ENCODE data around the gene ARHGAP8. TPM values are rescaled to one million over a fixed set of nuclear protein-coding genes. Genes with fewer than 3 reads are reported as not detected.

Gene ARHGAP8
- total RNA-seq, 1 experiment from 2014 or later, result not detected

DNA sequence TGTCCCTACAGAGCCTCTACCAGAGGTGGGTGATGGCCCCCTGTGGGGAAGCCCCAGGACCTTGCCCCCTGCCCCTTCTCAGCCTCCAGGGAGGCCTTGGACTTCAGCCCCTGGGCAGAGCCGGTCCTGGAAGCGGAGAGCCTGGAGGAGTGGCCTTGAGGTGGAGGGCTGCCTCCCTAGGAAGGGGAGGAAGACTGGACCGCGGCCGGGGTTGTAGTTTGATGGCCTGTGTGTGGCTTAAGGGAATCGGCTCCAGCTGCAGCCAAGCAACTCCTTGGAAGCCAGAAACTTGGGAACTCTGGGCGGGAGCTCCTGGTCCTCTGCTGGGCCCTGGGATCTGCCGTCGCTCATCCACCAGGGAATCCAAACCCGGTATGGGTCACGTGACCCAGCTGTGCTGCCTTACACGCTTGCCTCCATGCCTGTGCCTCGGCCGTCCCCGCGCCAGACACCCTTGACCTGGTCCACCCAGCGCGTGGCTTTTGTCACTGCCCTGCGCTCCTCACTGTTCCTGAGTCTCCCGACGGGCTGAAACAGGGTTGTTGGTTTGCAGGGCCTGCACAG, 23.5 kb upstream of the ARHGAP8 start:
- no peaks in the 10 kb centered on the region for H3K36me3 ChIP-seq (ENCODE audit: insufficient read depth, low read length)
- no peak overlapping the region for H2AFZ ChIP-seq (ENCODE audit: low read length)

DNA sequence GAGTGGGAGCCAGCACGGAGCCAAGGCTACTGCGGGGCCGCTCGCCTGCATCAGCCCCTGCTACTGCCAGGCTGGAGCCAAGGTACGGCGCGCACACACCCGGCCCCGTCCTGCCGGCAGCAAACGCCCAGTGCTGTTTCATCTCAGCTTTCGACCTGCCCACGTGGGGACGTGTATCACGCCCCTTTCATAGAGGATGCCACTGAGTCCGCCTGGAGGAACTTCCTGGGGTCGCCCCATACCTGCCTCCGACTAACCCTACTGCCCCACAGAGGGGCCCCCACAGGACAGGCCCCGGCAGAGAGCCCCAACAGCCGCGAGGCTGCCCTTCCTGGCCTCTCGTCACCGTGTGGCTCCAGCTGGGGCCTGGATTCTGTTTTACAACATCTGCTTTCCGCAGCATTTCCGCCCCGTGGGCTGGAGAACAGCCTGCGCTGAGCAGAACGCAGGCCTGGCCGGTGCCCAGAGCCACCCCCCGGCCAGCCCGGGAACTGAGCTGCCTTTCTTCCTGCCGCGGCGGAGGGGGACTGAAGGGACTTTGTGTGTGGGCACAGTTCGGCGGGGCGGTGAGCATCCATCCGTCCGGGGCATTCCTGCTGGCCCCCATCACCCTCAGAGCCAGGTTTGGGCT, 22.9 kb upstream of the ARHGAP8 start:
- no peak overlapping the region for H2AFZ ChIP-seq (ENCODE audit: low read length)
- no peaks in the 10 kb centered on the region for H3K27me3 ChIP-seq (ENCODE audit: low read length)
- no peak overlapping the region for H3K4me3 ChIP-seq (ENCODE audit: low read length)
- no peaks in the 10 kb centered on the region for H3K4me1 ChIP-seq (ENCODE audit: low read length)
- H3K36me3 ChIP-seq (ENCODE audit: insufficient read depth, low read length), result no peaks in the 10 kb centered on the region
- no peak overlapping the region for H3K27ac ChIP-seq (ENCODE audit: low read length)
- H3K9me3 ChIP-seq (ENCODE audit: low read length), result no peaks in the 10 kb centered on the region
- DNase-seq, result no peak
- H4K20me1 ChIP-seq (ENCODE audit: insufficient read depth, low read depth, low read length), result no peaks in the 10 kb centered on the region
- no peaks in the 10 kb centered on the region for H3K79me2 ChIP-seq (ENCODE audit: low read length)
- H3K9ac ChIP-seq (ENCODE audit: low read length), result no peak overlapping the region
- H3K4me2 ChIP-seq (ENCODE audit: low read depth, low read length, poor library complexity, severe bottlenecking), result no peak overlapping the region
- no peaks in the 10 kb centered on the region for H3K9me2 ChIP-seq (replicated peaks; ENCODE audit: insufficient read depth, low read length)

More for the DNA sequence above, 23.5 kb upstream of the ARHGAP8 start:
- Histone ChIP-seq H4K20me1 (ENCODE audit: insufficient read depth, low read depth, low read length) (no peaks in the 10 kb centered on the region), H3K4me3 (ENCODE audit: low read length) (no peak overlapping the region), H3K4me1 (ENCODE audit: low read length) (no peaks in the 10 kb centered on the region), H3K27ac (ENCODE audit: low read length) (no peak overlapping the region), H3K27me3 (ENCODE audit: low read length) (no peaks in the 10 kb centered on the region), H3K9me3 (ENCODE audit: low read length) (no peaks in the 10 kb centered on the region), H3K79me2 (ENCODE audit: low read length) (no peaks in the 10 kb centered on the region), H3K4me2 (ENCODE audit: low read depth, low read length, poor library complexity, severe bottlenecking) (no peak overlapping the region), H3K9ac (ENCODE audit: low read length) (no peak overlapping the region), H3K9me2 (replicated peaks; ENCODE audit: insufficient read depth, low read length) (no peaks in the 10 kb centered on the region)
- DNase-seq, result no peak

DNA sequence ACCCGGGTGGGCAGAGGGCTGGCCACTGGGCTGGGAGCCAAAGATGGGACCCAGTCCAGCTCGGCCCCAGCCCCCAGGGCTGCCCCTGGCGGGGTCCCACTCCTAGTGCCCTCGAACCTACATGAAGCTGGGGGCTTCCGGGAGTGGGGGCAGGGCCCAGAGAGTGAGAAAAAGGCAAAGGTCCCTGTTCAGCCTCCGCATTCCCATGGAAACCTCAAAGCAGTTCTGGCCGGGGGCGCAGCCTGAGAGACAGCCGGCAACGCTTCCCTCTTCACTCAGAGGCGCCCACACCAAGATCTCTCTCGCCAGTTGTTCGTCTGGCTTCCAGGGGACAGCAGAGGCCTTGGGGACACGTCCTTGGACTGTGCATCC, 22.4 kb upstream of the ARHGAP8 start:
- no peaks in the 10 kb centered on the region for H3K9me3 ChIP-seq (ENCODE audit: low read length)
- H3K4me3 ChIP-seq (ENCODE audit: low read length), result no peak overlapping the region
- no peaks in the 10 kb centered on the region for H4K20me1 ChIP-seq (ENCODE audit: insufficient read depth, low read depth, low read length)
- no peak overlapping the region for H3K27ac ChIP-seq (ENCODE audit: low read length)
- no peak overlapping the region for H2AFZ ChIP-seq (ENCODE audit: low read length)
- H3K9me2 ChIP-seq (replicated peaks; ENCODE audit: insufficient read depth, low read length), result no peaks in the 10 kb centered on the region
- no peak for DNase-seq
- no peak overlapping the region for H3K4me2 ChIP-seq (ENCODE audit: low read depth, low read length, poor library complexity, severe bottlenecking)
- no peak overlapping the region for H3K9ac ChIP-seq (ENCODE audit: low read length)
- H3K36me3 ChIP-seq (ENCODE audit: insufficient read depth, low read length), result no peaks in the 10 kb centered on the region
- H3K27me3 ChIP-seq (ENCODE audit: low read length), result no peaks in the 10 kb centered on the region
- H3K4me1 ChIP-seq (ENCODE audit: low read length), result no peaks in the 10 kb centered on the region
- H3K79me2 ChIP-seq (ENCODE audit: low read length), result no peaks in the 10 kb centered on the region

DNA sequence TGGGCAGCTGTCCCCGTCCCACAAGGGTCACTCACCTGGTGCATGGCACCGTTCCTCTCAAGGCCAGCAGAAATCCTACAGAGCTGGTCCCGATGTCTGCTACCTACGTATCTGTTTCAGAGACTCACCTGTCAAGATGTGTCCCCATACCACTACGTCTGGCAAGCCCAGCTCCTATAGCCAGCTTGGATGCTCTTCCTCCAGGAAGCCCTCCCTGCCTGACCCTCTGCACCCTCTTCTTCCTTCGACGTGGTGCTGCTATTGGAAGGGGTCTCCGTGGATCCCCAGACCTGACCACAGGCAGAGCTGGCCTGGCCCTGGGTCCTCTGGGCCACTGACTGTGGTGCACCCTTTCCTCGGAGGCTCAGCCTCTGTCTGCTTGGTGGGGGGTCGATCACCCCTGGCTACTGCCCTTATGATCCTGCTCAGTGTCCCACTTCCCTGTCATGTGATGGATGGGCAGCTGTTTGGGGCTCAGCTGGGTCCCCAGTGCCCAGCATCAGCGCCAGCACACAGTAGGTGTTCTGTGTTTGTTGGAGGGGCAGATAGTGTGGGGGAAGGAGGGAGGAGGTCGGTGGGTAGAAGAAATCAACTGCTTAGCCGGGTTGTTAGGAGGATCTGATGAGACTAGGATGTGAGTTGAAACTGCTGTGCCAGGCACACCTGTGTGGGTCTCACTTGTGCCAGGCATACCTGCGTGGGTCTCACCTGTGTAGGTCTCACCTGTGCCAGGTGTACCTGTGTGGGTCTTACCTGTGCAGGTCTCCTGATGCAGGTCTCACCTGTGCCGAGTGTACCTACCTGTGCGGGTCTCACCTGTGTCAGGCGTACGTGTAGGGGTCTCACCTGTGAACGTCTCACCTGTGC, 21.7 kb upstream of the ARHGAP8 start:
- Histone ChIP-seq H3K27ac (ENCODE audit: low read length) (no peak overlapping the region), H3K9me3 (ENCODE audit: low read length) (no peaks in the 10 kb centered on the region), H4K20me1 (ENCODE audit: insufficient read depth, low read depth, low read length) (no peaks in the 10 kb centered on the region), H3K9me2 (replicated peaks; ENCODE audit: insufficient read depth, low read length) (no peaks in the 10 kb centered on the region), H3K79me2 (ENCODE audit: low read length) (no peaks in the 10 kb centered on the region), H3K9ac (ENCODE audit: low read length) (no peak overlapping the region), H3K4me3 (ENCODE audit: low read length) (no peak overlapping the region), H3K4me1 (ENCODE audit: low read length) (no peaks in the 10 kb centered on the region), H3K4me2 (ENCODE audit: low read depth, low read length, poor library complexity, severe bottlenecking) (no peak overlapping the region), H2AFZ (ENCODE audit: low read length) (no peak overlapping the region), H3K27me3 (ENCODE audit: low read length) (no peaks in the 10 kb centered on the region), H3K36me3 (ENCODE audit: insufficient read depth, low read length) (no peaks in the 10 kb centered on the region)
- DNase-seq, result no peak

DNA sequence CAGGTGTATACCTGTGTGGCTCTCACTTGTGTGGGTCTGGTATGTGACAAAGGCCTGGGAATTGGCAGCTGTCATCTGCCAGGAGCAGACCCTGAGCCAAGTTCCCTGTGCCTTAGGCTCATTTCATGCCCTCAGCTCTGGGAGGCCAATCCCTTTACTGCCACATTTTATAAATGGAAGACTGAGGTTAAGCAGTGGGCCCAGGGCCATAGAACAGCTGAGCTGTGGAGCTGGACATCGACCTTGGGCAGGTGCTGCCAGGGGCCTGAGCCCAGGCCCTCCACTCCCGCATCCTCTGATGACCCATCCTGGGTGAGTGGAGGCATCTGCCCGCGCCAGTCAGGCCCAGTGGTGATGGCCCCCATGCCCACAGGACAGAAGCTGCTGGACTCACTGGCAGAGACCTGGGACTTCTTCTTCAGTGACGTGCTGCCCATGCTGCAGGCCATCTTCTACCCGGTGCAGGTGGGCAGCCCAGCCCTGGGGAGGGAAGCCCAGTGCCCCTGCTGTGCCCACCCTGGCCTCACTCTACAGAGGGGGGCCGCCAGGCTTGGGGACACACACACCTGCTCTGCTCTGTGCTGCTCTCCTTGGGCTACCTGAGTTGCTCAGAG, 20.9 kb upstream of the ARHGAP8 start:
- Histone ChIP-seq H4K20me1 (ENCODE audit: insufficient read depth, low read depth, low read length) (peaks cover 5% of the 10 kb centered on the region; the same call in 1 of the 2 replicates), H2AFZ (ENCODE audit: low read length) (no peak overlapping the region), H3K27me3 (ENCODE audit: low read length) (no peaks in the 10 kb centered on the region), H3K9me2 (replicated peaks; ENCODE audit: insufficient read depth, low read length) (no peaks in the 10 kb centered on the region), H3K9ac (ENCODE audit: low read length) (no peak overlapping the region), H3K27ac (ENCODE audit: low read length) (no peak overlapping the region), H3K79me2 (ENCODE audit: low read length) (no peaks in the 10 kb centered on the region), H3K4me1 (ENCODE audit: low read length) (no peaks in the 10 kb centered on the region), H3K9me3 (ENCODE audit: low read length) (no peaks in the 10 kb centered on the region), H3K36me3 (ENCODE audit: insufficient read depth, low read length) (no peaks in the 10 kb centered on the region), H3K4me2 (ENCODE audit: low read depth, low read length, poor library complexity, severe bottlenecking) (no peak overlapping the region), H3K4me3 (ENCODE audit: low read length) (no peak overlapping the region)
- no peak for DNase-seq

DNA sequence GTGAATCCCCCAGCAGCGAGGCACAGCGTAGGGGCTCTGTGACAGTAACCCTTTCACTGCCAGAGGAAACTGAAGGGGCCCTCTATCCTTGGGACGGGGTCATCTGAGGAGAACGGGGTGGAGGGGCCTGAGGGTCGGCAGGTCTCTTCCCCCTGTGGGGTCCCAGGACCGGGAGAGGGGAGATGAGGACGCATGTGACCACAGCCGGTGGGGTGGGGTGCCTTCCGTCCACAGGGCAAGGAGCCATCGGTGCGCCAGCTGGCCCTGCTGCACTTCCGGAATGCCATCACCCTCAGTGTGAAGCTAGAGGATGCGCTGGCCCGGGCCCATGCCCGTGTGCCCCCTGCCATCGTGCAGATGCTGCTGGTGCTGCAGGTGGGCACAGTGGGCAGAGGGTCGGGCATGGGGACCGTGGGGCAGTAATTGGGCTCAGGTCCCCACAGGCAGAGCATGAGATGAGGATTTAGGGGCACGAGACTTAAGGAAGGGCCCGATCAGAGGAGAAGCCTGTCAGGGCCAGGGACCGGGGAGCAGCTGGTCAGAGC, 20.3 kb upstream of the ARHGAP8 start:
- H3K4me2 ChIP-seq (ENCODE audit: low read depth, low read length, poor library complexity, severe bottlenecking), result no peak overlapping the region
- peaks cover 5% of the 10 kb centered on the region; the same call in 1 of the 2 replicates for H4K20me1 ChIP-seq (ENCODE audit: insufficient read depth, low read depth, low read length)
- no peaks in the 10 kb centered on the region for H3K36me3 ChIP-seq (ENCODE audit: insufficient read depth, low read length)
- no peaks in the 10 kb centered on the region for H3K9me2 ChIP-seq (replicated peaks; ENCODE audit: insufficient read depth, low read length)
- H3K79me2 ChIP-seq (ENCODE audit: low read length), result no peaks in the 10 kb centered on the region
- H3K27me3 ChIP-seq (ENCODE audit: low read length), result no peaks in the 10 kb centered on the region
- no peak for DNase-seq
- H3K4me3 ChIP-seq (ENCODE audit: low read length), result no peak overlapping the region
- no peaks in the 10 kb centered on the region for H3K4me1 ChIP-seq (ENCODE audit: low read length)
- no peak overlapping the region for H3K27ac ChIP-seq (ENCODE audit: low read length)
- no peak overlapping the region for H3K9ac ChIP-seq (ENCODE audit: low read length)
- H3K9me3 ChIP-seq (ENCODE audit: low read length), result no peaks in the 10 kb centered on the region
- H2AFZ ChIP-seq (ENCODE audit: low read length), result no peak overlapping the region

DNA sequence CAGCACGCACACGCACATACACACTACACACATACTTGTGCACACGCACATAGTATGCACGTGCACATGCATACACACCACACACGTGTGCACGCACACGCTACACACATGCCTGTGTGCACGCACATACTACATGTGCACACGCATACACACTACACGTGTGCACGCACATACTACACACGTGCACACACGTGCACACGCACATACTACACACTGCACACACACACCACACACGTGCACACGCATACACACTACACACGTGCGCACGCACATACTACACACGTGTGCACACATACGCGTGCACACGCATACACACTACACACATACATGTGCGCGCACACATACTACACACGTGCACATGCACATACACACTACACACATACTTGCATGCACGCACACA, 19.7 kb upstream of the ARHGAP8 start:
- Histone ChIP-seq H3K27me3 (ENCODE audit: low read length) (no peaks in the 10 kb centered on the region), H3K4me3 (ENCODE audit: low read length) (no peak overlapping the region), H3K27ac (ENCODE audit: low read length) (no peak overlapping the region), H3K4me1 (ENCODE audit: low read length) (no peaks in the 10 kb centered on the region), H3K79me2 (ENCODE audit: low read length) (no peaks in the 10 kb centered on the region), H4K20me1 (ENCODE audit: insufficient read depth, low read depth, low read length) (peaks cover 5% of the 10 kb centered on the region; the same call in 1 of the 2 replicates), H3K9me3 (ENCODE audit: low read length) (no peaks in the 10 kb centered on the region), H3K4me2 (ENCODE audit: low read depth, low read length, poor library complexity, severe bottlenecking) (no peak overlapping the region), H3K9ac (ENCODE audit: low read length) (no peak overlapping the region), H3K9me2 (replicated peaks; ENCODE audit: insufficient read depth, low read length) (no peaks in the 10 kb centered on the region), H2AFZ (ENCODE audit: low read length) (no peak overlapping the region), H3K36me3 (ENCODE audit: insufficient read depth, low read length) (no peaks in the 10 kb centered on the region)
- no peak for DNase-seq
